HPDE6-E6E7 (cell line): ENCODE results near the gene CCT7.
A peak's percentile ranks its signal among the peaks of the same experiment; 100 is the strongest.
"Not testable (repeated sequence)": the region's sequence is repeated elsewhere in the genome, so short reads cannot be mapped to it uniquely, and the experiment has no call there.

Experiments used
- DNase-seq: peaks from one replicate; pipeline ENCODE4 v3.0.0; 2011; ENCODE audit warnings: missing footprints; ENCODE audit errors: extremely low spot score

Gene CCT7

GRCh38 chr2:73254343-73255006, 20.4 kb downstream of the CCT7 start:
- DNase-seq: no peak

GRCh38 chr2:73255007-73255644, 21.0 kb downstream of the CCT7 start:
- peak; percentile 41 for DNase-seq

- no peak for DNase-seq
These were observed 22.0 kb downstream of the CCT7 start for GRCh38 chr2:73255907-73256617.

- DNase-seq: no peak
These were observed 22.5 kb downstream of the CCT7 start for GRCh38 chr2:73256618-73256922.

GRCh38 chr2:73257021-73257420, 22.9 kb downstream of the CCT7 start:
- no peak for DNase-seq

GRCh38 chr2:73257425-73258125, 23.5 kb downstream of the CCT7 start:
- no peak for DNase-seq

GRCh38 chr2:73258186-73258912, 24.2 kb downstream of the CCT7 start:
- DNase-seq: no peak

GRCh38 chr2:73258913-73259215, 24.8 kb downstream of the CCT7 start:
- DNase-seq: no peak

GRCh38 chr2:73259276-73259675, 25.2 kb downstream of the CCT7 start:
- no peak for DNase-seq

- DNase-seq: no peak
These were observed 25.7 kb downstream of the CCT7 start for GRCh38 chr2:73259704-73260337.

- DNase-seq: no peak
These were observed 26.4 kb downstream of the CCT7 start for GRCh38 chr2:73260338-73260984.

GRCh38 chr2:73262108-73262651, 28.1 kb downstream of the CCT7 start:
- no peak for DNase-seq

GRCh38 chr2:73262691-73263429, 28.8 kb downstream of the CCT7 start:
- not testable (repeated sequence) for DNase-seq

GRCh38 chr2:73263540-73264331, 29.6 kb downstream of the CCT7 start:
- no peak for DNase-seq

- no peak for DNase-seq
These were observed 30.2 kb downstream of the CCT7 start for GRCh38 chr2:73264332-73264606.

- no peak for DNase-seq
These were observed 30.7 kb downstream of the CCT7 start for GRCh38 chr2:73264783-73265182.

GRCh38 chr2:73265298-73266060, 31.4 kb downstream of the CCT7 start:
- no peak for DNase-seq

- DNase-seq: no peak
These were observed 32.2 kb downstream of the CCT7 start for GRCh38 chr2:73266061-73266901.
